ENCODE measurements around the gene CYP20A1. TPM values are rescaled to one million over a fixed set of nuclear protein-coding genes. Genes with fewer than 3 reads are reported as not detected.
"Not testable (repeated sequence)": the region's sequence is repeated elsewhere in the genome, so short reads cannot be mapped to it uniquely, and the experiment has no call there.

CYP20A1 gene
- polyA plus RNA-seq, 2 donors: 6.1 to 6.8 TPM

GRCh38 chr2:203327901-203328759 is 89.3 kb downstream of the CYP20A1 start, which contains the start of gene ABI2:
ABI2 (plus strand) TSS chr2:203328394; CDS start chr2:203328515, 121 bp downstream.
- Histone ChIP-seq H3K4me3 (ENCODE audit: low read depth in 1 of 2, low read length in 2 of 2) (peak within 1 kb of the TSS; percentile 83 to 90), H3K27me3 (ENCODE audit: control insufficient read depth in 1 of 2, insufficient read depth in 2 of 2, low read length in 2 of 2) (no peaks in the 10 kb centered on the region), H3K27ac (ENCODE audit: low read depth in 2 of 2, low read length in 1 of 2) (peak within 1 kb of the TSS; percentile 66 to 76), H3K4me1 (ENCODE audit: control insufficient read depth in 2 of 2, insufficient read depth in 2 of 2, low read length in 1 of 2) (no peaks in the 10 kb centered on the region), H3K9me3 (ENCODE audit: control insufficient read depth in 2 of 2, insufficient read depth in 1 of 2, low read depth in 1 of 2, low read length in 1 of 2) (no peaks in the 10 kb centered on the region), H3K36me3 (ENCODE audit: control insufficient read depth in 2 of 2, insufficient read depth in 2 of 2, low read length in 1 of 2) (no peaks in the 10 kb centered on the region)
- WGBS, 2 donors: 0 to 1% methylated on average over 61 to 98 of the region's 98 CpGs

- no peaks in the 10 kb centered on the region for H3K4me1 ChIP-seq (ENCODE audit: control insufficient read depth in 2 of 2, insufficient read depth in 2 of 2, low read length in 1 of 2)
- H3K27me3 ChIP-seq (ENCODE audit: control insufficient read depth in 1 of 2, insufficient read depth in 2 of 2, low read length in 2 of 2): no peaks in the 10 kb centered on the region
- WGBS, 2 donors: 1 to 2% methylated on average over 31 of the region's 31 CpGs
- H3K27ac ChIP-seq (ENCODE audit: low read depth in 2 of 2, low read length in 1 of 2): peak overlapping the region; percentile 51 to 76
- no peaks in the 10 kb centered on the region for H3K9me3 ChIP-seq (ENCODE audit: control insufficient read depth in 2 of 2, insufficient read depth in 1 of 2, low read depth in 1 of 2, low read length in 1 of 2)
- peak overlapping the region; percentile 83 to 90 for H3K4me3 ChIP-seq (ENCODE audit: low read depth in 1 of 2, low read length in 2 of 2)
- no peaks in the 10 kb centered on the region for H3K36me3 ChIP-seq (ENCODE audit: control insufficient read depth in 2 of 2, insufficient read depth in 2 of 2, low read length in 1 of 2)
Observed at GRCh38 chr2:203328760-203329540, 90.1 kb downstream of the CYP20A1 start.

- Histone ChIP-seq H3K4me3 (ENCODE audit: low read depth in 1 of 2, low read length in 2 of 2) (no peak overlapping the region), H3K27ac (ENCODE audit: low read depth in 2 of 2, low read length in 1 of 2) (no peak overlapping the region), H3K36me3 (ENCODE audit: control insufficient read depth in 2 of 2, insufficient read depth in 2 of 2, low read length in 1 of 2) (no peaks in the 10 kb centered on the region), H3K27me3 (ENCODE audit: control insufficient read depth in 1 of 2, insufficient read depth in 2 of 2, low read length in 2 of 2) (no peaks in the 10 kb centered on the region), H3K4me1 (ENCODE audit: control insufficient read depth in 2 of 2, insufficient read depth in 2 of 2, low read length in 1 of 2) (no peaks in the 10 kb centered on the region), H3K9me3 (ENCODE audit: control insufficient read depth in 2 of 2, insufficient read depth in 1 of 2, low read depth in 1 of 2, low read length in 1 of 2) (no peaks in the 10 kb centered on the region)
Observed at GRCh38 chr2:203330434-203330833, 91.6 kb downstream of the CYP20A1 start.

- Histone ChIP-seq H3K4me1 (ENCODE audit: control insufficient read depth in 2 of 2, insufficient read depth in 2 of 2, low read length in 1 of 2) (no peaks in the 10 kb centered on the region), H3K27ac (ENCODE audit: low read depth in 2 of 2, low read length in 1 of 2) (no peak overlapping the region), H3K27me3 (ENCODE audit: control insufficient read depth in 1 of 2, insufficient read depth in 2 of 2, low read length in 2 of 2) (no peaks in the 10 kb centered on the region), H3K4me3 (ENCODE audit: low read depth in 1 of 2, low read length in 2 of 2) (no peak overlapping the region), H3K9me3 (ENCODE audit: control insufficient read depth in 2 of 2, insufficient read depth in 1 of 2, low read depth in 1 of 2, low read length in 1 of 2) (no peaks in the 10 kb centered on the region), H3K36me3 (ENCODE audit: control insufficient read depth in 2 of 2, insufficient read depth in 2 of 2, low read length in 1 of 2) (no peaks in the 10 kb centered on the region)
- WGBS, 2 donors: 86 to 88% methylated on average over 4 of the region's 4 CpGs
Observed at GRCh38 chr2:203338322-203338721, 99.5 kb downstream of the CYP20A1 start.

- H3K4me1 ChIP-seq (ENCODE audit: control insufficient read depth in 2 of 2, insufficient read depth in 2 of 2, low read length in 1 of 2): no peaks in the 10 kb centered on the region
- H3K9me3 ChIP-seq (ENCODE audit: control insufficient read depth in 2 of 2, insufficient read depth in 1 of 2, low read depth in 1 of 2, low read length in 1 of 2): no peaks in the 10 kb centered on the region
- no peak overlapping the region for H3K4me3 ChIP-seq (ENCODE audit: low read depth in 1 of 2, low read length in 2 of 2)
- H3K36me3 ChIP-seq (ENCODE audit: control insufficient read depth in 2 of 2, insufficient read depth in 2 of 2, low read length in 1 of 2): no peaks in the 10 kb centered on the region
- no peaks in the 10 kb centered on the region for H3K27me3 ChIP-seq (ENCODE audit: control insufficient read depth in 1 of 2, insufficient read depth in 2 of 2, low read length in 2 of 2)
- 77 to 78% methylated on average over 6 of the region's 6 CpGs for WGBS, 2 donors
- H3K27ac ChIP-seq (ENCODE audit: low read depth in 2 of 2, low read length in 1 of 2): no peak overlapping the region
Observed at GRCh38 chr2:203340791-203341487, 102.1 kb downstream of the CYP20A1 start.

GRCh38 chr2:203341741-203342310 is 103.0 kb downstream of the CYP20A1 start:
- Histone ChIP-seq H3K4me3 (ENCODE audit: low read depth in 1 of 2, low read length in 2 of 2) (no peak overlapping the region), H3K36me3 (ENCODE audit: control insufficient read depth in 2 of 2, insufficient read depth in 2 of 2, low read length in 1 of 2) (no peaks in the 10 kb centered on the region), H3K27ac (ENCODE audit: low read depth in 2 of 2, low read length in 1 of 2) (no peak overlapping the region), H3K9me3 (ENCODE audit: control insufficient read depth in 2 of 2, insufficient read depth in 1 of 2, low read depth in 1 of 2, low read length in 1 of 2) (no peaks in the 10 kb centered on the region), H3K27me3 (ENCODE audit: control insufficient read depth in 1 of 2, insufficient read depth in 2 of 2, low read length in 2 of 2) (no peaks in the 10 kb centered on the region), H3K4me1 (ENCODE audit: control insufficient read depth in 2 of 2, insufficient read depth in 2 of 2, low read length in 1 of 2) (no peaks in the 10 kb centered on the region)
- 77 to 81% methylated on average over 2 of the region's 2 CpGs for WGBS, 2 donors

GRCh38 chr2:203342374-203342773 is 103.6 kb downstream of the CYP20A1 start:
- not testable (repeated sequence) for H3K36me3 ChIP-seq (ENCODE audit: control insufficient read depth in 2 of 2, insufficient read depth in 2 of 2, low read length in 1 of 2); H3K9me3 ChIP-seq (ENCODE audit: control insufficient read depth in 2 of 2, insufficient read depth in 1 of 2, low read depth in 1 of 2, low read length in 1 of 2); H3K4me1 ChIP-seq (ENCODE audit: control insufficient read depth in 2 of 2, insufficient read depth in 2 of 2, low read length in 1 of 2); H3K27ac ChIP-seq (ENCODE audit: low read depth in 2 of 2, low read length in 1 of 2); H3K4me3 ChIP-seq (ENCODE audit: low read depth in 1 of 2, low read length in 2 of 2); H3K27me3 ChIP-seq (ENCODE audit: control insufficient read depth in 1 of 2, insufficient read depth in 2 of 2, low read length in 2 of 2)
- 96 to 99% methylated on average over 4 of the region's 4 CpGs for WGBS, 2 donors

GRCh38 chr2:203344667-203345066 is 105.8 kb downstream of the CYP20A1 start:
- H3K36me3 ChIP-seq (ENCODE audit: control insufficient read depth in 2 of 2, insufficient read depth in 2 of 2, low read length in 1 of 2): no peaks in the 10 kb centered on the region
- H3K4me3 ChIP-seq (ENCODE audit: low read depth in 1 of 2, low read length in 2 of 2): no peak overlapping the region
- H3K4me1 ChIP-seq (ENCODE audit: control insufficient read depth in 2 of 2, insufficient read depth in 2 of 2, low read length in 1 of 2): no peaks in the 10 kb centered on the region
- no peaks in the 10 kb centered on the region for H3K9me3 ChIP-seq (ENCODE audit: control insufficient read depth in 2 of 2, insufficient read depth in 1 of 2, low read depth in 1 of 2, low read length in 1 of 2)
- no peaks in the 10 kb centered on the region for H3K27me3 ChIP-seq (ENCODE audit: control insufficient read depth in 1 of 2, insufficient read depth in 2 of 2, low read length in 2 of 2)
- no peak overlapping the region for H3K27ac ChIP-seq (ENCODE audit: low read depth in 2 of 2, low read length in 1 of 2)
- WGBS, 2 donors: 98% methylated on average over 12 of the region's 12 CpGs

- no peak overlapping the region for H3K27ac ChIP-seq (ENCODE audit: low read depth in 2 of 2, low read length in 1 of 2)
- H3K27me3 ChIP-seq (ENCODE audit: control insufficient read depth in 1 of 2, insufficient read depth in 2 of 2, low read length in 2 of 2): no peaks in the 10 kb centered on the region
- no peak overlapping the region for H3K4me3 ChIP-seq (ENCODE audit: low read depth in 1 of 2, low read length in 2 of 2)
- no peaks in the 10 kb centered on the region for H3K4me1 ChIP-seq (ENCODE audit: control insufficient read depth in 2 of 2, insufficient read depth in 2 of 2, low read length in 1 of 2)
- H3K36me3 ChIP-seq (ENCODE audit: control insufficient read depth in 2 of 2, insufficient read depth in 2 of 2, low read length in 1 of 2): no peaks in the 10 kb centered on the region
- H3K9me3 ChIP-seq (ENCODE audit: control insufficient read depth in 2 of 2, insufficient read depth in 1 of 2, low read depth in 1 of 2, low read length in 1 of 2): no peaks in the 10 kb centered on the region
- 96% methylated on average over 1 of the region's 1 CpG for WGBS, 2 donors
Observed at GRCh38 chr2:203346612-203347011, 107.8 kb downstream of the CYP20A1 start.
